ENCODE results near the gene STK33.

DNA sequence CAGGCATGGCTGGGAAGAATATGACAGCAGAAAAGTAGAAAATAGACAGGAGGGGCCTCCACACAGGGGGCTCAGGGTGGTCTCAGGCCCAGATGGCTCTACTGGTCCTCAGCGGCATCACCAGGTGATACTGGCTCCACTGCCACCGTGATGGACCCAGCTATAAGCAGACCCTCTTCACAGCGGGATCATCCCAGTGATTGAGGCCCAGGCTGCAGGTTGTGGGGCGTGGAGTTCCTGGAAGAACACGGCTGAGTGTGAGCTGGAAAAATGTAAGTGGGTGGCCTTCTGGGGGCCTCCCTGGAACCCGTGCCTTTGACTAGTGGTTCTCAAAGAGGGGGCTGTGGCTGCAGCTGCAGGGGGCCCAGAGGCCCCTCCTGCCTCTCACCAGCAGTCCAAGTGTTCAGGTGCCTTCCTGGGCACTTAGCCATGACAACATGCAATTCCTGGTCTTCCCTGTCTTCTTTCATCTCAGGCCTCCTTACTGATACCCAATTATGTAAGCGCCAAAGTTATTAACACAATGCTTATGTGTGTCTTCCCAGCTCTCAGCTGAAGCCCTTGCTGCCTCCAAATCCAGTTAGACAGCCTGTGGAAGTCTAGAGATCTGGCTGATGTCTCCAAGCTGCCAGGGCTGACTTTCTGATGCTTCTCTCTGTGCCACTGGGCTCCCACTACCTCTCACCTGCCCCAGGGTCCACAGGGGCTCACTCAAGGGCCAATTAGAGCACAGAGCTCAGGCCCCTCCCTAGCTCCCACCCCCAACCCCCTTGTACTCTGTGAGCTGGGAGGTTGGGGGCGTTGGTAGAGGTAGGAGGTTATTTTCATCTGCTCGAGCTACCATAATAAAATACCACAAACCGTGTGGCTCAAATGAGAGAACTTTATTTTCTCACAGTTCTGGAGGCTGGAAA, 220.3 kb downstream of the STK33 start:
- TF ChIP-seq, protein P1, sequence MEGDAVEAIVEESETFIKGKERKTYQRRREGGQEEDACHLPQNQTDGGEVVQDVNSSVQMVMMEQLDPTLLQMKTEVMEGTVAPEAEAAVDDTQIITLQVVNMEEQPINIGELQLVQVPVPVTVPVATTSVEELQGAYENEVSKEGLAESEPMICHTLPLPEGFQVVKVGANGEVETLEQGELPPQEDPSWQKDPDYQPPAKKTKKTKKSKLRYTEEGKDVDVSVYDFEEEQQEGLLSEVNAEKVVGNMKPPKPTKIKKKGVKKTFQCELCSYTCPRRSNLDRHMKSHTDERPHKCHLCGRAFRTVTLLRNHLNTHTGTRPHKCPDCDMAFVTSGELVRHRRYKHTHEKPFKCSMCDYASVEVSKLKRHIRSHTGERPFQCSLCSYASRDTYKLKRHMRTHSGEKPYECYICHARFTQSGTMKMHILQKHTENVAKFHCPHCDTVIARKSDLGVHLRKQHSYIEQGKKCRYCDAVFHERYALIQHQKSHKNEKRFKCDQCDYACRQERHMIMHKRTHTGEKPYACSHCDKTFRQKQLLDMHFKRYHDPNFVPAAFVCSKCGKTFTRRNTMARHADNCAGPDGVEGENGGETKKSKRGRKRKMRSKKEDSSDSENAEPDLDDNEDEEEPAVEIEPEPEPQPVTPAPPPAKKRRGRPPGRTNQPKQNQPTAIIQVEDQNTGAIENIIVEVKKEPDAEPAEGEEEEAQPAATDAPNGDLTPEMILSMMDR (IDR thresholded peaks at IDR 0.05): no peak
- TF ChIP-seq POLR2AphosphoS5 (IDR thresholded peaks at IDR 0.05; ENCODE audit: insufficient read depth in 1 of 2, low read depth in 1 of 2): no peak

Measured in vagina (tissue), 2 donors.